Ammon's horn (tissue), 1 donor: ENCODE measurements around the gene RCAN3.
A peak's percentile ranks its signal among the peaks of the same experiment; 100 is the strongest.

Experiments used
- DNase-seq: peaks from one replicate; pipeline ENCODE4 v3.0.0-alpha.2; 2016; ENCODE audit warnings: low spot score

Gene RCAN3

GRCh38 chr1:24551290-24551959 lies 48.8 kb downstream of the RCAN3 start:
- DNase-seq: no peak

- no peak for DNase-seq
These were observed 49.4 kb downstream of the RCAN3 start for GRCh38 chr1:24551960-24552571.

- no peak for DNase-seq
These were observed 51.3 kb downstream of the RCAN3 start for GRCh38 chr1:24553931-24554330.

- no peak for DNase-seq
These were observed 52.1 kb downstream of the RCAN3 start for GRCh38 chr1:24554714-24555113.

- no peak for DNase-seq
These were observed 53.2 kb downstream of the RCAN3 start, which contains the start of gene NCMAP for GRCh38 chr1:24555591-24556413. Gene NCMAP, plus strand, starts transcription at chr1:24556087. Its CDS starts 39,344 bp downstream, at chr1:24595431.

- no peak for DNase-seq
These were observed 53.8 kb downstream of the RCAN3 start for GRCh38 chr1:24556414-24556795.

- DNase-seq: no peak
These were observed 54.6 kb downstream of the RCAN3 start for GRCh38 chr1:24557220-24557619.

GRCh38 chr1:24557711-24558131 lies 55.1 kb downstream of the RCAN3 start:
- DNase-seq: no peak

GRCh38 chr1:24558455-24558854 lies 55.8 kb downstream of the RCAN3 start:
- no peak for DNase-seq

- peak; percentile 85 for DNase-seq
These were observed 56.5 kb downstream of the RCAN3 start for GRCh38 chr1:24558902-24559791.

- DNase-seq: no peak
These were observed 57.7 kb downstream of the RCAN3 start for GRCh38 chr1:24560361-24560760.

- no peak for DNase-seq
These were observed 60.0 kb downstream of the RCAN3 start for GRCh38 chr1:24562625-24563024.

- DNase-seq: no peak
These were observed 62.1 kb downstream of the RCAN3 start for GRCh38 chr1:24564695-24565094.

- DNase-seq: no peak
These were observed 63.7 kb downstream of the RCAN3 start for GRCh38 chr1:24566236-24566867.

- DNase-seq: no peak
These were observed 65.3 kb downstream of the RCAN3 start for GRCh38 chr1:24567792-24568388.

GRCh38 chr1:24568475-24568874 lies 65.8 kb downstream of the RCAN3 start:
- no peak for DNase-seq

GRCh38 chr1:24570265-24571125 lies 67.9 kb downstream of the RCAN3 start:
- no peak for DNase-seq

- DNase-seq: no peak
These were observed 69.7 kb downstream of the RCAN3 start for GRCh38 chr1:24572301-24572700.

- peak; percentile 55 for DNase-seq
These were observed 73.4 kb downstream of the RCAN3 start for GRCh38 chr1:24575905-24576587.
